ENCODE measurements around the gene ATP11A.

DNA sequence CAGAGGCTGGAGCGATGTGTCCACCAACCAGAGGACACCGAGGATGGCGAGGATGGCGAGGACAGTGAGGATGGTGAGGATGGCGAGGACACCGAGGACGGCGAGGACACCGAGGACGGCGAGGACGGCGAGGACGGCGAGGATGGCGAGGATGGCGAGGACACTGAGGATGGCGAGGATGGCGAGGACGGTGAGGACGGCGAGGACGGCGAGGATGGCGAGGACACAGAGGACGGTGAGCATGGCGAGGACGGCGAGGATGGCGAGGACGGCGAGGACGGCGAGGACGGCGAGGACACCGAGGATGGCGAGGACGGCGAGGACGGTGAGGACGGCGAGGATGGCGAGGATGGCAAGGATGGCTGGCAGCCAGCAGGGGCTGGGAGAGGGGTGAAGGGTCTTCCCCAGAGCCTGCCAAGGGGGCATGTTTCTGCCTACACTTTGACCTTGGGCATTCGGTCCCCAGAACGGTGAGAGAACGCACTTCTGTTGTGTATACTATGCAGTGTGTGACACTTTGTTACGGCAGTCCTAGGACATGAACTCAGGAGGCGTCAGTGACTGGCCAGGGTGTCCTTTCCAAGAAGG lies 44.4 kb upstream of the ATP11A start:
- no peak for TF ChIP-seq GATA2 (IDR thresholded peaks at IDR 0.05; ENCODE audit: low read depth, low read length)
- TF ChIP-seq GATA3 (IDR thresholded peaks at IDR 0.05; ENCODE audit: low read depth, low read length) = no peak
